Lung (tissue), 12 donors: Measurements from ENCODE around the gene ATXN3. TPM values are rescaled to one million over a fixed set of nuclear protein-coding genes. Genes with fewer than 3 reads are reported as not detected.
A peak's percentile ranks its signal among the peaks of the same experiment; 100 is the strongest.

Experiments used
- ATAC-seq: fragments of 200-7000 bp; cut with Tn5 transposase; one replicate; pipeline ENCODE4 v1.9.1; 2020; ENCODE audit warnings: moderate number of reproducible peaks; ENCODE audit not compliant: insufficient read depth, low FRiP score
- DNase-seq, 3 donors: peaks; one replicate each; pipeline ENCODE4 v3.0.0-alpha.2; 2013 to 2017
- H3K27ac ChIP-seq, 2 donors: one replicate each; pipeline ENCODE4 v1.5.1; 2013; ENCODE audit warnings: mild to moderate bottlenecking in 2 of 2, moderate library complexity in 2 of 2, control low read depth in 1 of 2, inconsistent platforms in 1 of 2, low read depth in 1 of 2, low read length in 1 of 2
- H3K27me3 ChIP-seq, 3 donors: one replicate each; pipeline ENCODE4 v1.5.1; 2013; ENCODE audit warnings: low read length in 2 of 3; ENCODE audit not compliant: control insufficient read depth in 3 of 3, insufficient read depth in 3 of 3
- H3K36me3 ChIP-seq, 4 donors: one replicate each; pipeline ENCODE4 v1.5.1; 2013; ENCODE audit warnings: low read length in 4 of 4, mild to moderate bottlenecking in 1 of 4, moderate library complexity in 1 of 4; ENCODE audit not compliant: control insufficient read depth in 4 of 4, insufficient read depth in 4 of 4
- H3K4me1 ChIP-seq, 5 donors: one replicate each; pipeline ENCODE4 v1.5.1; 2013; ENCODE audit warnings: low read length in 5 of 5, mild to moderate bottlenecking in 2 of 5, moderate library complexity in 1 of 5; ENCODE audit not compliant: control insufficient read depth in 5 of 5, insufficient read depth in 5 of 5
- H3K4me3 ChIP-seq: one replicate; pipeline ENCODE4 v1.5.1; 2013; ENCODE audit warnings: mild to moderate bottlenecking, control low read depth, moderate library complexity
- H3K9ac ChIP-seq, 2 donors: one replicate each; pipeline ENCODE4 v1.5.1; 2013; ENCODE audit warnings: low read length in 2 of 2, control low read depth in 1 of 2; ENCODE audit not compliant: insufficient read depth in 1 of 2
- H3K9me3 ChIP-seq, 4 donors: one replicate each; pipeline ENCODE4 v1.5.1; 2013; ENCODE audit warnings: low read length in 3 of 4, mild to moderate bottlenecking in 1 of 4, moderate library complexity in 1 of 4; ENCODE audit not compliant: control insufficient read depth in 4 of 4, insufficient read depth in 3 of 4
- CTCF ChIP-seq: IDR thresholded peaks from 2 replicates; pipeline ENCODE4 v1.5.1; 2012; ENCODE audit warnings: mild to moderate bottlenecking; ENCODE audit errors: control extremely low read depth, extremely low read depth
- WGBS, 2 donors: extraction: QIAGEN DNeasy Blood & Tissue Kit; methylation state at CpG; one replicate each; pipeline ENCODE4 v1.1.7; 2013; 5-methylcytosine and 5-hydroxymethylcytosine counted together
- polyA plus RNA-seq, 2 donors: library from polyadenylated mRNA; stranded (reverse); fragments of 200-250 nt; gene quantifications; one replicate each; pipeline ENCODE4 v1.2.1, GENCODE V29; 2013
- total RNA-seq, 2 donors: library from RNA; depleted of rRNA in 1 of 2; stranded (reverse); fragments of >200 nt in 1 of 2; gene quantifications; one replicate each; pipeline ENCODE4 v1.2.1, GENCODE V29; 2014 to 2021
- donor health status: control.
- donor health status: control.
- donor health status: Bipolar disorder and iron deficiency.
- donor health status: healthy.
- donor health status: DM: yes; HTN: yes; CAD: no.

Gene ATXN3
- total and polyA plus RNA-seq, 4 donors = 13.7 to 68.1 (median 21.3) TPM

GRCh38 chr14:92108345-92109254, 2.2 kb upstream of the ATXN3 start:
- H3K4me1 ChIP-seq = peaks cover 0 to 9% (median 3%) of the 10 kb centered on the region in 5 donors
- no peak for TF ChIP-seq CTCF
- no peak overlapping the region for H3K9ac ChIP-seq
- H3K9me3 ChIP-seq = no peaks in the 10 kb centered on the region
- H3K4me3 ChIP-seq = no peak overlapping the region
- no peak for DNase-seq
- H3K27me3 ChIP-seq = peaks cover 0 to 3% (median 0%) of the 10 kb centered on the region in 3 donors
- H3K36me3 ChIP-seq = no peaks in the 10 kb centered on the region
- H3K27ac ChIP-seq = no peak overlapping the region
- 31 to 45% methylated on average over 11 of the region's 11 CpGs for WGBS, 2 donors
- no peak for ATAC-seq

GRCh38 chr14:92105893-92106142, 564 bp downstream of the ATXN3 start:
- TF ChIP-seq CTCF = no peak
- DNase-seq = no peak

GRCh38 chr14:92105073-92105892, 1.1 kb downstream of the ATXN3 start:
- Histone ChIP-seq H3K4me1 (peaks cover 0 to 9% (median 3%) of the 10 kb centered on the region in 5 donors), H3K27ac (peak overlapping the region; percentile 81 to 97), H3K36me3 (peaks cover 0 to 2% (median 0%) of the 10 kb centered on the region in 4 donors), H3K9ac (peak overlapping the region; percentile 44 to 88), H3K4me3 (peak overlapping the region; percentile 71), H3K27me3 (peaks cover 0 to 3% (median 0%) of the 10 kb centered on the region in 3 donors), H3K9me3 (no peaks in the 10 kb centered on the region)
- no peak for TF ChIP-seq CTCF
- ATAC-seq (no peak), DNase-seq (peak in 1 of 3 donors; percentile 72)
- WGBS, 2 donors = 55% methylated on average over 16 of the region's 16 CpGs

More at GRCh38 chr14:92105893-92106142, 564 bp downstream of the ATXN3 start:
- Histone ChIP-seq H3K27me3 (peaks cover 0 to 3% (median 0%) of the 10 kb centered on the region in 3 donors), H3K4me1 (peaks cover 0 to 9% (median 3%) of the 10 kb centered on the region in 5 donors), H3K27ac (peak overlapping the region; percentile 81 to 97), H3K9ac (peak overlapping the region; percentile 44 to 88), H3K4me3 (peak overlapping the region; percentile 71), H3K36me3 (peaks cover 0 to 2% (median 0%) of the 10 kb centered on the region in 4 donors), H3K9me3 (no peaks in the 10 kb centered on the region)
- peak; percentile 41 for ATAC-seq
- WGBS, 2 donors = 0 to 1% methylated on average over 10 of the region's 10 CpGs
